Measurements from ENCODE around the gene GORASP2.

DNA sequence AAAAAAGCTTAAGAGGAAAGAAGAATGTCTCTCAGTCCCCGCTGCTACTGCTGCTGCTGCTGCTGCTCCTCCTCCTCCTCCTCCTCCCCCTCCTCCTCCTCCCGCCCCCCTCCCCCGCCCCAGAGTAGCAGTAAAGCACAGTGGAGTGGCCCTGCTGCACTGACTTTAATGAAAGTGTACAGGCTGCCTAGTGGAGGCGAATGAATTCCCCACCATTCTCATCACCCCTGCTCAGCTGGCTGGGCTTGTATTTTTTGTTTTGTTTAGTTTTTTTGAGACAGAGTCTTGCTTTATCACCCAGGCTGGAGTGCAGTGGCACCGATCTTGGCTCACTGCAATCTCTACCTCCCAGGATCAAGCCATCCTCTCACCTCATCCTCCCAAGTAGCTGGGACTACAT, 34.3 kb downstream of the GORASP2 start:
- TF ChIP-seq, protein P1, sequence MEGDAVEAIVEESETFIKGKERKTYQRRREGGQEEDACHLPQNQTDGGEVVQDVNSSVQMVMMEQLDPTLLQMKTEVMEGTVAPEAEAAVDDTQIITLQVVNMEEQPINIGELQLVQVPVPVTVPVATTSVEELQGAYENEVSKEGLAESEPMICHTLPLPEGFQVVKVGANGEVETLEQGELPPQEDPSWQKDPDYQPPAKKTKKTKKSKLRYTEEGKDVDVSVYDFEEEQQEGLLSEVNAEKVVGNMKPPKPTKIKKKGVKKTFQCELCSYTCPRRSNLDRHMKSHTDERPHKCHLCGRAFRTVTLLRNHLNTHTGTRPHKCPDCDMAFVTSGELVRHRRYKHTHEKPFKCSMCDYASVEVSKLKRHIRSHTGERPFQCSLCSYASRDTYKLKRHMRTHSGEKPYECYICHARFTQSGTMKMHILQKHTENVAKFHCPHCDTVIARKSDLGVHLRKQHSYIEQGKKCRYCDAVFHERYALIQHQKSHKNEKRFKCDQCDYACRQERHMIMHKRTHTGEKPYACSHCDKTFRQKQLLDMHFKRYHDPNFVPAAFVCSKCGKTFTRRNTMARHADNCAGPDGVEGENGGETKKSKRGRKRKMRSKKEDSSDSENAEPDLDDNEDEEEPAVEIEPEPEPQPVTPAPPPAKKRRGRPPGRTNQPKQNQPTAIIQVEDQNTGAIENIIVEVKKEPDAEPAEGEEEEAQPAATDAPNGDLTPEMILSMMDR (IDR thresholded peaks at IDR 0.05; ENCODE audit: low read depth, low read length, poor library complexity, severe bottlenecking): no peak
- no peak for TF ChIP-seq EZH2phosphoT487 (IDR thresholded peaks at IDR 0.05; ENCODE audit: borderline replicate concordance, low read length)

All from DOHH2 (cell line).